Measurements from ENCODE around the gene HEPACAM2.

HEPACAM2 gene

DNA sequence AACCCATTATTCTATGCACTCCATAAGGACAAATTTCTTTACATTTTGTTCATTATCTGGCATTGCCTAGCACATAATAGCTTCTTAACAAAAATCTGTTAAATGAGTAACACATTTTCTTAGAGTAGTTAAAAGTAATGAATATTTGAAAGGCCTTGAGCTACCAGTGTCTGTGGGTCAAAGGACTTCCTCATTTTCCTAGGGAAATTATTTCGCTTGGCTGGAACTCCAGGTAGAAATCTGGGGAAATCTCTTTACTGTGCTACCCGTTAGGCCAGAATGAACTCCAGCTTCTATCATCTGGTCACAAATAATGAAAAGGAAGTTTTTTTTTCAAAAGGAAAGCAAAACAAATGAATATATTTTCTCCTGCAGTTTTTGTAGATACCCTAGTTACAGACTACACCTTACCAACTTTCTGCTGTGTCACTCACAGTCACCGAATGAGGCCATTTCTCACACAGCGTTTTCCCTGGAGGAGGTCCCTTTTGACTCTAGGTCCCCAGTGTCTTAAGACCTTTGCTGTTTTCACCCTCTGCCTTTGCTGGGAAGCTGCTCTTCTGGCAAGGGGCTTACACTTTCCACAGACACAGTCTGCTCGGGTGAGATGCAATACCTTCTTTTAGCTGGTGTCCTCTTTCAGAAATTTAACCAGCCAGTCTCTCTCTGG, 79.7 kb downstream of the HEPACAM2 start:
- peak in 1 of 5 experiments; percentile 46 for DNase-seq

DNA sequence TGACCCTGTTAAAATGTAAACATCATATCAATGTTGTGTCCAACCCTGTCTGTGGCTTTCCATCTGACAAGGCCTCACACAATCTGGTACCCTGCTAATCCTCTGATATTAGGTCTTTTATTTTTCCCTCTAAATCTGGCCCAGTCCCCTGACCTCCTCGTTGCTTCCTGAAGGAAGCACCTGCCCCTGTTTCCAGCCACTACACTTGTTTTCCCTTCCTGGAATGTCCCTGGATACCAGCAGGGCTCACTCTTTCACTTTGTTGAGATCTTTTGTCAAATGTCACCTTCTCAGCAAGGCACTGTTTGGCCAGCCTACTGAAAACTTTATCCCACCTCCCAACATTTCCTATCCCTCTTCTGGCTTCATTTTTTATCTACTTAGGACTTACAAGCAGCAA, 80.2 kb downstream of the HEPACAM2 start:
- no peak for DNase-seq

DNA sequence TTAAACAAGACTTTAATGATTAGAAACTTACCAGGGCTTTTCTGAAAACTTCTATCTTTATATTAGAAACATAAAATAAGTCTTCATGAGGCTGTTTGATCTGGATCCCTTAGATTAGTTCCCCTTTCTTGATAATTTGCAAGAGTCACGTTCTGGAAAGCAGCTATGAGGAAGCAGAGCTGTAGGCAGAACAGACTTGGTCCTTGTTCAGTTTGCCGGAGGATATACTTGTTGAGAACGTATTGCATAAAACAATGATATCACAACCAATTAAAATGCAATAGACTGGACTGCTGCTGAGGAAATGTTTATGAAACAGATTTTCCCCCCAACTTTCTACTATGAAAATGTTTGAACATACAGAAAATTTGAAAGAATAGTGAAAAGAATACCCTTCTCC, 80.9 kb downstream of the HEPACAM2 start:
- DNase-seq, result no peak

DNA sequence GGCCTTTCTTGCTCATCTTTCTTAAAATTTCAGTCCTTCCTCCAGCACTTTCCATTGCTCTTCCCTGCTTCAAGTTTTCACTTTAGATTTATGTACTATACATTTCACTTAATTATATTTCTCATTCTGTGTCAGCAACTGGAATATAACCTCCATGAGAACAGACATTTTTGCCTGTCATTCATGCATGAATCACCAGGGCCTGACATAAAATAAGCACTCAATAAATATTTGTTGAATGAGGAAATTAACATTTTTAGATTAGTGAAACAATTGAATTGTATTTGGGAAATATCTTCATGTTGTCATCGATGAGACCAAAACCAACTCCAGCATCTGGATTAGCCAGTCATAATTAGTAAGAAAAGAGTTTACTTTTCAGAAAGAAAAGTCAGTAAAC, 84.1 kb downstream of the HEPACAM2 start:
- no peak for DNase-seq

DNA sequence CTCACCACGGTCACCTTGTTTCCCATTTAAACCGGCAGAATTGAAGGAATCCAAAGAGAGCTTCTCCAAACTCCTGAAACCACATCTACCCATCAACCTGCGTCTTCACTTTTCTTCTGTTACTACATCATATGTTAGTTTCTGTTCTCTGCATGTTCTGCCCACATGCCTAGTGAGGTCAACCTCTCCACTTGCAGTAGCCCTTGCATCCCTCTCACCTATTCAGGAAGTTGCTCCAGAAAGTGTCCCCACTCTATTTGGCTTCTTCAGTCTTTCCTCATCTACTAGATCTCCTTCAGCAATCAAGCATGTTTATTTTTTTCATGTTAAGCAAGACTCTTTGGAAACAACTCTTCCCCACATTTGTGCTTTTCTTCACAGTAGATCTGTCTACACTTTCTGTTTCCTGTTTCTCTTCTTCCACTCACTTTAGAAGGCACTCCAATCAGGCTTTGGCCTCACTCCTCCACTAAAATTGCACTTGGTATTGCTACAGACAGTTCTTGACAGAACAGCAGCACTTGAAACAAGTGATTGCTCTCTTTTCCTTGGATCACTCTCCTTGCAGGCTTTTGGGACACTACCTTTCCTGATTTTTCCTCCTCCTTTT, 85.6 kb downstream of the HEPACAM2 start:
- DNase-seq, result no peak

DNA sequence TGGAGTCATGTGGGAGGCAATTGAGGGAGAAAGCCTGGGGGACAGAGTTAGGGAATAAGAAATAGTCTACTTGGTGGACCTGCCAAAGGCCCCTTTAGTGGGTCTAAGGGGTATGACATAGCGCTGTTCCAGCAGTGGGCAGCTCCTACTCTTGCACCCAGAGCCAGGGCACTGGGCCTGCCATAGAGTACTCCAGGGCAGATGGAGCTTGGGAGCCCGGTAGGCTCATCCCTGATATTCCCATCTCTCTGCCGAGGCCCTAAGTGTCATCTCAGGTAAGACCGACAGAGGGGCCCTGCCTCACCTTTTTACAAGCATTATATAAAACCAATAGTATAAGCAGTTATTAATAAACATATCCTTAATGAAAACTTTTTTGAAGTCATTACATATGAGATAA, 87.7 kb downstream of the HEPACAM2 start:
- no peak for DNase-seq
